COLO668 (cell line): Measurements from ENCODE around the gene LONP2.
"Not testable (repeated sequence)": the region's sequence is repeated elsewhere in the genome, so short reads cannot be mapped to it uniquely, and the experiment has no call there.

Experiments
- DNase-seq: peaks from one replicate; lab custom pipeline; 2025; ENCODE audit not compliant: unreplicated experiment; lab: John Stamatoyannopoulos, UW

Gene LONP2

DNA sequence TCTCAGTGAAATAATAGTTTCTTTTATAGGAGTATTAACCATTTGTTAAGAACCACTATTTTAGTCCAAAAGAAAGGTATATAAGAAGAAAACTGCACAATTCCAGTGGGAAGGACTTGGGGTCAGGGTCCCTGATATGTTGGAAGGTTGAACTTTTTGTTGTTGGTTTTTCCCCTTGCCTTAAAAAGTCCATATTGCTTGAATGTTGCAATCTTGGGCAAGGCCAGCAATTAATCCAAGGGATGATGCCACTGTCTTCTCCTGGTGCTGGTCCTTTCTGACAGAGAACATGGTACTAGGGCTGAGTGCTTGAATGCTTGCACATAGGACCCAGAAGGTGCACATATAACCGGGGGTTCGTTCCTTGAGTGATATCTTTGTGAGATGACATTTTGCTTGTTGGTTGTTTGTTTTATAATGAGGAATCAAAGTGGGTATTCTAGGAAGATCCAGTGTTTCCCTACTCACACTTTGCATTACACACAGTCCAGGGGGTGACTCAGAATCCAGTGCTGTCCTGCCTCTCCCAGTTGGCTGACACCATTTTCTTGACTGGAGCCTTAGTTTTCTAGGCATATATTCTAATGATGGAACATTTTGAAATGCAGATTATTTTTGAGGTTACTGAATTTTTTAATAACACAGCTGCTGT is 86.2 kb downstream of the LONP2 start:
- no peak for DNase-seq

DNA sequence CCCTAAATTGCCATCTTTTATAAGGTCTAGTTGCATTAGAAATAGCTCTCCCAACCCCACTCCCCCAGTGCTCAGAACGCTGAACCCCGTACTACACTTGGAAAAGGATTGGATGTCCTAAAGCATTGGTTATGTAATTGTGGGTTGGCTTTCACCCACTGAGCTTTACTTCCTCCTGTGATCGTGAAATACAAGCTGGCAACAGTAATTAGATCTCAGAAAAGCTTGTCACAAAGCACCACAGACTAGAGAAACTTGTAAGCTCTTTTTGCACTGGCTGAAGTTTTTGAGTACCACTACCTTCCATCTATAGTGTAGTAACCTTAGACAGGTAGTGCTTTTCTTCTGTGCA is 86.7 kb downstream of the LONP2 start:
- DNase-seq, result no peak

DNA sequence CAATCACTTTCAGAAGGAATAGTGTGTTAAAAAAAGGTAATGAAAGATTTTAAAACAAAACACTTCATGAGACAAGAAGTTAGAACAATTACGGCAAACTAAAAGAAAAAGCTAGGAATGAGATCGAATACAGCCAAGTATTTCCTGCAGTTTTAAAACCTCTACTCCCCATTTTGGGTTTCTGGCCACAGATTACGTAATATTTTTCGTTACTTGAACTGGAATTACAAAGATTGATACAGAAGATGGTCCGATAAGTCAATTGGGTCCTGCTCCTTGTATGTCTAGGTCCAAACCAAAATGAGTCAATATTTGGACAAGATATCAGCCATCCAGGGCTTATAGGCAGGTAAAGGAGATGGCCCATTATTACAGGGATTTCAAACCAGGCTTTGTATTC is 88.9 kb downstream of the LONP2 start:
- no peak for DNase-seq

DNA sequence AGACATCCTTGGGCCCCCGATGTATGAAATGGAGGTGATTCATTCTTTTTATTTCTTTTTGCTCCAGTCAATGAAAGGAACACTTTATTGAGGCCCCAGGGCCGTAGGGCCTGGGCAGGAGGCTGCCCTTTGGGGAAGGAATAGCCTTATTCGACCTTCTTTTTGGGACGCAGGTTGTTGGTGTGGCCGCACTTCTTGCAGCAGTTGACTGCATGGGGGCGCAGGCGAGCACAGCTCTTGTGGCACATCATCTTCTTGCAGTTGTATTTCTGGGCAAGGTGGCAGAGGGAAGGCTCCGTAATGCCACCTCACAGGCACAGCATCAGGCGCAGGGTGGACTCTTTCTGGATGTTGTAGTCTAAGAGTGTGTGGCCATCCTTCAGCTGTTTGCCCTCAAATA is 90.2 kb downstream of the LONP2 start:
- DNase-seq, result no peak

DNA sequence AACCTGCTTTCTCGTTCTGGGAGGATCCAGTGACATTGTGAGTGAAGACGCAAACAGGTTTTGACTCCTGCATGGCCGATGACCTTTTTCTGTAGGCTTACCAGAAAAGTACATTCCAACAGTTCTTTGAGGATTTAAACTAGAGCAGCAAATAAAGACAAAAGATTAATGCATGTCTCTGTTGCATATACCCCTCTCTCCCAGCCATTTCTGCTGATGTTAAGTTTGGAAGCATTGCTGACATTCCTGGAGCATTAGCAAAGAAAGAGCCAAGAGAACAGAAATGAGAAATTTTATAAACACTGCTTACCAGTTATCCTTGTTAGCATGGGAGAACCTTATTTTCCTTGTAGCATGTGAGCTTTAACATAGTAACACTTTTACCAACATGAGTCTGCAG is 91.9 kb downstream of the LONP2 start:
- DNase-seq, result no peak

DNA sequence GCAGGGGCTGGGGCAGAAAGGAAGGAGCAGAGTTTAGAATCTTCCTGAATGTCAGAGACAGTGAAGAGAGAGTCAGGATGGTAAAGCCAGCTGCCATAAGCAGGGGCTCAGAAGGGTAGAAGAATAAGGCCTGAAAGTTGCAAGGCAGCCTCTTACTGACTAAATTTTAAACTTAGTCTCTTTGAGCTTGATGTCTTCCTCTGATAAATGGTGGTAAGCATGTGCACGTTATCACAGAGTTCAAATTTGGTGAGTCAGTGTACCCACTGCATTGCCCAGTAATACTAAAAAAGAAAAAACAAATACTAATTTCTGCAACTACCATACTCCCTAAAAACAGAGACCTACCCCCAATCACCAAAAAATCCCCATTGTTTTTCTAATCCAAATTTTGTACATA is 96.0 kb downstream of the LONP2 start:
- no peak for DNase-seq

DNA sequence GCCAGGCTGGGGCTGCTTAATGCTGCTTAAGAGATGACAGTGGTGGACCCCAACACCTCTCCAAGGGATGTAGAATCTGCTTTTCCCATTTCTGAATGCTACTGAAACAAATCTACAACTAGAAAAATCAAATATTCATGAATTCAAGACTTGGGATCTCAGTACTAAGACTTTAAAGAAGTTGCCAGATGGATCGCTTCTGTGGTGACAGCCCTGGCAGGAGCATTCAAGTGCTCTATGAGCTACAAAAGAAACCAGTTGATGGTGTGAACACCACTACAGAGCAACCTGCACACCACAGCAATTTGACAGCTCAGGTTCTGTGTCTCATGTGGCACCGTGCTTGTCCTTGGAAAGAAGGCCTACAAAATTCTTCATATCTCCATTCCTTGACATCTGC is 98.5 kb downstream of the LONP2 start:
- DNase-seq, result no peak

DNA sequence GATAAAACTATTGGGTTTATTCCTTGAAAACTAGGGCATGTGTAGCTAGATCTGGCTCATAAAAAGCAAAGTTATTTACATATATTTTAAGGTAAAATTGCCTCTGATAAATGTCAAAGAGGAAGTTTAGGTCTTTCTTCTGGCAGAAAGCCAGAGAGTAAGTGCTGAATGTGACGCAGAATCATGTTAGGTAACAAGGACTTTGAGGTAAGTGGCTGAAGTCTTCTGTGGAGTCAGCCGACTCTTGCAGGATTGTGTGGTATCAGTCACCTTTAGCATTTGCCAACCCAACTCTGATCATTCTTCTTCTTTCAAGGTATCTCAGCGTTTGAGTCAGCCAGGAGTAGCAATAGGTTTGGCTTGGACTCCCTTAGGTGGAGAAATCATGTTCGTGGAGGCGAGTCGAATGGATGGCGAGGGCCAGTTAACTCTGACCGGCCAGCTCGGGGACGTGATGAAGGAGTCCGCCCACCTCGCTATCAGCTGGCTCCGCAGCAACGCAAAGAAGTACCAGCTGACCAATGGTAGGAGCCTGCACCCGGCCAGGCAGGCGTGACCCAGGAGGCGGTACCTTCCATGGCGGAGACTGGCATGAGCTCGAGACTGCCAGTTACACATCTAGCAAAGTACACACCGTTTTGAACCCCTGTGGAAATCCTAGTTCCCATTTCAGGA is 103.2 kb downstream of the LONP2 start:
- no peak for DNase-seq

DNA sequence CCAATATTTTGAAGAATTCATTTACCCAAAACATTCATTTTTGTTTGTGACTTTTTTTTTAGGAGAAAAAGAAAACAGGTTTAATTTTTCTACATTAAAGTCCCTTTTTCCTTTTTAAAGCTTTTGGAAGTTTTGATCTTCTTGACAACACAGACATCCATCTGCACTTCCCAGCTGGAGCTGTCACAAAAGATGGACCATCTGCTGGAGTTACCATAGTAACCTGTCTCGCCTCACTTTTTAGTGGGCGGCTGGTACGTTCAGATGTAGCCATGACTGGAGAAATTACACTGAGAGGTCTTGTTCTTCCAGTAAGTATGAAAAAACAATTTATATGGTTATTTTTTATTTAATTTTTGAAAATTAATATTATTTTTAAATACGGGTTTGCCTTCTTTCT is 103.9 kb downstream of the LONP2 start:
- no peak for DNase-seq

DNA sequence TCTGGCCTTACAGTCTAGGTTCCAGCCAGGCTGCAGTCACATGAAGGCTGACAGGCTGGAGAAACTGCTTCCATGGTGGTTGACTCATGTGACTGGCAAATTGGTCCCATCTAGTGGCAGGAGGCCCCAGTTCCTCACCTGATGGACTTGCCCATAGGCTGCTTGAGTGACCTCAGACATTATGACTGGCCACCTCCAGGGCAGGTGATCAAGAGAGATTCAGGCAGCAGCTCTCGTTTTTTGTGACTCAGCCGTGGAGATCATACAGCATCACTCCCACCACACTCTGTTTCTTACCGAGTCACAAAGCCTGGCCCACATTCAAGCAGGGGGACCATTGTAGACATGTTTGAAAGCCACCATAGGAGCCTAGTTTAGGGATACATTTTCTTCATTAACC is 106.6 kb downstream of the LONP2 start:
- DNase-seq, result no peak

DNA sequence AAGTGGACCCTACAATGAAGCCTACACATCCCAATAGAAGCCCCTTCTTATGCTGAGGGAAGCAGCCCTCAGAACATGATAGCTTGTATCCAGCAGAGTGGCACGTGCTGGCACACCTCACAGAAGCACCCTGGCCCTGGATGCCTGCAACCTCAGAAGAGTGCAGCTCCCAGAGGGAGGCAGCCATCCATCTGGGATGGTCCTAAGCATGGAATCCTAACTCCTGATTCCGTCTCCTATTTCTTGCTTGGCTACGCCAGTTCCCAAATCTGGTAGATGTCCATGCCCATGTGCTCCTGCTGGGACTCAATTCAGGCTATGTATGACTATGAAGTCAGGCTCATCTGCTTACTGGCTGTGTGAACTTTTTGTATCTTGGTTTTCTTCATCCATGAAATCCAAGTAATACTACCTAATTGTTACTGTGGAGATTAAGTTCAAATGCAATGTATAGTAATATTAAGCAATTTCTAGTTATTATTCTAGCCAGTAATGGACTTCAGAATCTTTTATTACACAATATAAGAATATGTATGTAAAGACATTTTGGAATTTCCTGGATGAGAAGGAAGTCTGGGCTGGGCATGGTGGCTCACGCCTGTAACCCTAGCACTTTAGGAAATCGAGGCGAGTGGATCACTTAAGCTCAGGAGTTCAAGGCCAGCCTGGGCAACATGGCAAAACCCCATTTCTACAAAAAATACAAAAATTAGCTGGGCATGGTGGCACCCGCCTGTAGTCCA is 108.7 kb downstream of the LONP2 start:
- DNase-seq, result no peak

DNA sequence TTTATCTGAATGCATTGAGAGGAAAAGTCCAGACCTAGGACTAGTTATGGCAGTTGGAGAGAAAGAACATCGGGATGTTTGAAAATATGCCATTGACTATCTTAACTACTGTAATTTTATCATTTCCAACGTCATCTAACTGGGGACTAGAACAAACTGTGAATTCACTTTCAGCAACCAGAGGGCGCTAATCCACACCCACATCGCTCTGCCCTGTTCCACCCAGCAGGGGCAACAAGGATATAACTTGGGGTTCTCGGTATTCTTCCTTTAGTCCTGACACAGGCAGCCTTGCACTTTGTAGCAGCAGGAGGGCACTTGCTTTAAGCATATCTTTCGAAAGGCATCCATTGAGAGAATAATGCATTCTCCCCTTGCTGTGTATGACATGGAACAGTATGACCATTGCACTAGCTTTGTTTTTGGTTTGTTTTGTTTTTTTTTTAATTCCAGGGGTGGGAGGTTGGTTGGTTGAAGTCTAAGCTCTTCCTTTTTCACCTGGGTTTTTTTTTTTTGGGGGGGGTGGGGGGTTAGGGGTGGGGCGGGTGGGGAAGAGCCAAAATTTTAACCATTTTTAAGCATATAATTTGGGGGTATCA is 109.6 kb downstream of the LONP2 start:
- DNase-seq, result peak; percentile 52

DNA sequence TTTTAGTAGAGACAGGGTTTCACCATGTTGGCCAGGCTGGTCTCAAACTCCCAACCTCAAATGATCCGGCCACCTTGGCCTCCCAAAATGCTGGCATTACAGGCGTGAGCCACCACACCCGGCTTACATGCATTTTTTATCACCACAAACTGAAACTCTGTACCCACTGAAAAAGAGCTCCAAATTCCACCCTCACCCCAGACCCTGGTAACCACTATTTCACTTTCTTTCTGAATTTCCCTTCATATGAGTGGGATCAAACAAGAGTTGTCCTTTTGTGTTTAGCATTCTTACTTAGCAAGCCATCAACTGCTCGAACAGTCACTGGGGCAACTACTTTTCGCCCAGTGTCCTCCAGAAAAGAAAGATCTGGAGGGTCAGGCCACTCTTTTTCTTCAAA is 110.3 kb downstream of the LONP2 start:
- DNase-seq, result not testable (repeated sequence)

DNA sequence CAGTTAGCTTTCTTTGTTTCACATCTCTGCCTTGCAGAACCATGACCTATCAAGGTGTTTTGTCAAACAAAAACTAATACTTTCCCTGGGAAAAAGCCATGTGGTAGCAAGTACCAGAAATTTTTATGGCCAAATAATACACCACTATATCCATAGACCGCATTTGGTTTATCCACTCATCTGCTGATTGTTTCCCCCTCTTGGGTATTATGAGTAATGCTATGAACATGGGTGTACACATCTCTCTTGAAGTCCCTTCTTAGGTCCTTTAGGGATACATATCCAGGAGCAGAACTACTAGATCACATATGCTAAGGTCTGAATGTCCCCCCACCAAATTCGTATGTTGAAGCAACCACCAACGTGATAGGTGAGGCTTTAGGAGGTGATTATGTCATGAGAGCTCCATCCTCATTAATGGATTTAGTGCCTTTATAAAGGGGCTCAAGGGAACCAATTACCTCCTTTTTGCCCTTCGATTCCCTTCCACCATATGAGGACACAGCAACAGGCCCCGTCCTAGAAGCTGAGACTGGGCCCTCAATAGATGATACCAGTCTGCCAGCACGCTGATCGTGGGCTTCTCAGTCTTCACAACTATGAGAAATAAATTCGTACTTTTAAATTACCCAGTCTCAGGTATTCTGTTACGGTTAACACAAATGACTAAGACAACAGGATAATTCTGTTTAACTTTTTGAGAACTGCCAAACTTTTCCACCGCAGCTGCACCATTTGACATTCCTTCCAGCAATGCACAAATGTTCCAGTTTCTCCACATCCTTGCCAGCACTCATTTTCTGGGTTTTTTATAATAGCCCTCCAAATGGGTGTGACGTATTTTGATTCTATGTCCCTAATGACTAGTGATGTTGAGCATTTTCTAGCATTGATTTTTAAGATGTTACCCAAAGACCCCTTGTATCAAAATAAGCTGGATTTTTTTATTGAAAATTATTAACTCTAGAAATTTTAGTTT is 111.1 kb downstream of the LONP2 start:
- DNase-seq, result no peak

DNA sequence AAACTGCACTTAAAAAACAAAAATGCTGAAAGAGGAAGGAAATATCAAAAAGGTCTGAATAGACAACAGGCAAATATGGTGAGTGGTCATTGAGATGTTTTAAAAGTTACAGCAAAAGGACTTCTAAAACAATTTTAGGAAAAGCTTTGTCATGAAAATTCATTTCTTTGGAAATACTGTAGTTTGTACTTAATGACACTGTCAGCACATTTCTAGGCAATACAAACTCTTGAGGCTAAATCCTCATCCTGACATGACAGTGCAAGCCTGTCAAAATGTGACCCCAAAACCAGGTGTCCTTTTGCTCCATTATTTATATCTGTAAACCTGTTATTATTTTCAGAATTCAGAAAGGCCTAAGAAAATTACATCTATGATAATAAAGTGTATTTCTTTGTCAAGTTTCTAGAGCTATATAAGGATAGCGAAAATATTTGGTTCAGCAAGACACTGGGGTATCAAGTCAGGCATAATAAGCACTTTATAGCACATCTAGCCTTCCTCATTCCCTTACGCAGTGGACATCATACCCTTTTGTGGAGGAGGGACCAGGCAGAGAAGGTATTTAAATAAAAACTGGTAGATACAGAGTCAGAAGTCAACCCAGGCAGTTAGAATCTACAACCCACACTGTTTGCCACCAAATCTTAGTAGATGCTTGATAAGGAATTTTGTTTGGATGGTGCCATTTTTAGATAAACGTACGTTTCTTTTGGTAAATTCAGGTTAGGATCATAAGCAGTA is 112.7 kb downstream of the LONP2 start:
- no peak for DNase-seq

DNA sequence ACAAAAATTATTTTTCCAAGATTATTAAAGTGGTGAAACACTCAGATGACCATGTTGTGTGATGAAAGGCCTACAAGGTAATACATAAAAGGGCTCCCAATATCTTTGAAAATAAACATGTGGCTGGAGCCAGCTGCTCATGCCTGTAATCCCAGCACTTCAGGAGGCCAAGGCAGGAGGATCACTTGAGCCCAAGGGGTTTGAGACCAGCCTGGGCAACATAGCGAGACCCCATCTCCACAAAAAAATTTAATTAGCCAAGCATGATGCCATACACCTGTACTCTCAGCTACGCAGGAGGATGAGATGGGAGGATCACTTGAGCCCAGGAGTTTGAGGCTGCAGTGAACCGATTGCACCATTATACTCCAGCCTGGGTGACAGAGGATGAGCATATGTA is 114.3 kb downstream of the LONP2 start:
- DNase-seq, result no peak

DNA sequence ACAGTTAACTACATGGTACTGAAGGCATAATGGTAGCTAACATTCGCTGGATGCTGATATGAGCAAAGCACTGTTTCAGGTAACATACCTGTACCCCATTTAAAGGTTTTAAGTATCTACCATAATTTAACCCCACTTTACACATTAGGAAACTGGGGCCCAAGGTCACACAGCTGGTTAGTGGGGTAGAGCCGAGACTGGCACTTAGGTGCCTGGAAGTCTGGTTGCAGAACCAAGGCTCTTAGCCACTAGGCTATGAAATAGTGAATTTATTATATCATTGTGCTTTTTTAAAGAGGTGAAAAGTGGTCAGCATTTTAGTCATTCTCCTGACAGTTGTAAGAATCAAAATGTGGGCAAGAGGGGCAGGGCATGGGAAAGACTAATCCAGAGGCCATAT is 115.9 kb downstream of the LONP2 start:
- no peak for DNase-seq

DNA sequence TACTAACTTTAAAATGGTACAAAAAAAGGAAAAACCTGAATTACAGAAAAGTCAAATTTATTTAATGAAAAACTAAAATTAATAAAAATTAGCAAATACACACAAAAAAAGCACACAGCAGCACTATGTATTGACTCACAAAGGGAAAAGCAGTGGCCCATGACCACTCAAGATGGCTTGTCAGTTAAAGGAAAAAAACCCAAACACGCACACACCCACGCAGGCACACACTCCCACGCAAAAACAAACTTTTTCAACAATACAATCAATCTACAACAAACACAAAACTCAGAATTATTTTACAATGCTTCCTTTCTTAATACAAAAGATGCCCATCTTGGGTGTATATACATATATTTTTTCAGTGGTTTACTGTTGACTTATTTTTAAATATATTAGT is 116.9 kb downstream of the LONP2 start:
- DNase-seq, result no peak

DNA sequence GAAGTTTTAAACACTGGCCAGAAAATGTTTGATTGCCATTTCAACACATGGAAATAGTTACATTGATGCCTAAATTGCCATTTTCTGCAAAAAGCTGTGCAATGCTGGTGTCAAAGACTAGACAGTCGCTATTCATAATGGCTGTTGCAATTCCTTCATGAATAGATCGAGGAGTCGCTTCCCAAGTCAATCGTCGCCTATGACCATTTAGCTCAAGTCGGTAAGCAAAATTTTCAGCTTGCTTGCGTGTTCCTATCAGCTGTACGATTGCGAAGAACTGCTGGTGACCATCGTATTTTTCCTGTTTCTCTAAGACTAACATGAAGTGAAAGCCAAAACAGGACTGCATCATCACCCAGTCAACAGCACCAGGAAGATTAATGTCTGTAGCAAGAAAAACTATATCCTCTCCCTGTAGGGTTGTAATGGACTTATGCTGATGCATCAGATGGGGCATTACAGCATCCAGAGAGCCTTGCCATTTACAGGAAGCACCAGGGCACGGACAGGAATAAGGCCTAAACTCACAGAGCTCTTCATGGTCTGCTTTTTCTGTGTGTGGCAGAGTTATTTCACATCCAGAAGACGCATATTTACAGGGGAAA is 117.5 kb downstream of the LONP2 start:
- no peak for DNase-seq
